ENCODE measurements around the gene STRIP2. TPM values are rescaled to one million over a fixed set of nuclear protein-coding genes. Genes with fewer than 3 reads are reported as not detected.

The STRIP2 gene
- total and polyA plus RNA-seq, 9 of the 15 experiments (the other 6 are each of a cell fraction or from before 2014, with no cell fraction given), result 10.1 to 81.8 (median 42.3) TPM

DNA sequence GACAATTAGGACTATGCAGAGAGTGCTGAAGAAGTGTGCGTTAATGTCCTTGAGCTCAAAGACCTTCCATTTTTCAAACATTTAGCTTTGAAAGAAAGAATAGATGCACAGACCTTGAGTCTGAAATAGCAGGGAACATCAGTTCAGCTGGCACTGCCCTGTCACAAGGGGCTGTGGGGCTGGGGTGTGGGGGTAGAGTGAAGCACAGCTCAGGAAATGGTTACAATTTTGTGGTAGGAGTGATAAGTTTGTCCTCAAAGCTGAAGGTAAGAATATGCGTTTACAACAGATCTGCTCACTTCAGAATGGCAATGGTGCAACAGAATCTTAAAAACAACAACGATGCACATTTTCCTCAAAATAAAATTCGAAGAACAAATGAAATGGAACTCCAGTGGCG is 101.7 kb downstream of the STRIP2 start:
- Histone ChIP-seq H3K9me1 (ENCODE audit: control insufficient read depth, insufficient read depth, low read length) (no peaks in the 10 kb centered on the region), H3K27ac (ENCODE audit: extremely low read depth, low read depth, low read length) (no peak overlapping the region), H4K20me1 (replicated peaks; ENCODE audit: control insufficient read depth, insufficient read depth, low read length) (no peaks in the 10 kb centered on the region), H3K36me3 (ENCODE audit: control insufficient read depth, insufficient read depth, low read length) (no peaks in the 10 kb centered on the region), H3K9ac (ENCODE audit: insufficient read depth in 1 of 2, low read depth in 2 of 2, low read length in 2 of 2) (no peak overlapping the region), H3K79me2 (ENCODE audit: control insufficient read depth, insufficient read depth, low read length) (no peaks in the 10 kb centered on the region), H3K4me2 (ENCODE audit: insufficient read depth, low read length) (no peak overlapping the region), H3K4me1 (replicated peaks in 1 of 2; ENCODE audit: control insufficient read depth in 2 of 2, insufficient read depth in 2 of 2, low read length in 2 of 2) (peaks cover 0 to 9% of the 10 kb centered on the region in 2 experiments; a peak in 2 of 5 replicates), H3K4me3 (no peak overlapping the region), H3K9me3 (replicated peaks; ENCODE audit: control insufficient read depth, insufficient read depth, low read depth, low read length) (no peaks in the 10 kb centered on the region), H2AFZ (ENCODE audit: low read depth, low read length) (peak overlapping the region; percentile 9; the same call in 1 of the 2 replicates), H3K27me3 (ENCODE audit: control insufficient read depth in 2 of 2, insufficient read depth in 2 of 2, low read length in 2 of 2) (peaks cover 7 to 31% of the 10 kb centered on the region in 2 experiments; a peak in 3 of 5 replicates)
- DNase-seq (ENCODE audit: extremely low read depth in 1 of 4, low spot score in 3 of 4) (no peak), FAIRE-seq (no peak), ATAC-seq (no peak)
- 7% methylated on average over 5 of the region's 5 CpGs for WGBS (ENCODE audit: insufficient coverage, low coverage, missing lambda C conversion rate)
- no TSS peak for BruUV-seq (replicated peaks)
- in situ Hi-C loops (cut with MboI) (no loop called here), intact Hi-C loops (cut with micrococcal nuclease) (no loop called here)
- TF ChIP-seq ZC3H11A (IDR thresholded peaks at IDR 0.05; ENCODE audit: low read depth, low read length), result no peak
- no peak for TF ChIP-seq ZNF583 (CRISPR knock-in tag; IDR thresholded peaks at IDR 0.05)
- no peak for TF ChIP-seq TAF7 (tag; IDR thresholded peaks at IDR 0.05)
- ChIA-PET CTCF (ENCODE audit: low intra/inter-chr PET ratio) (interaction anchor here (0.6 kb wide), 1 partner anchor 1723 kb away, joined by 4 read pairs; no protein-coding TSS in a partner anchor), POLR2A (interaction anchor here (0.9 kb wide), 1 partner anchor 10 kb away, joined by 3 read pairs; no protein-coding TSS in a partner anchor)

DNA sequence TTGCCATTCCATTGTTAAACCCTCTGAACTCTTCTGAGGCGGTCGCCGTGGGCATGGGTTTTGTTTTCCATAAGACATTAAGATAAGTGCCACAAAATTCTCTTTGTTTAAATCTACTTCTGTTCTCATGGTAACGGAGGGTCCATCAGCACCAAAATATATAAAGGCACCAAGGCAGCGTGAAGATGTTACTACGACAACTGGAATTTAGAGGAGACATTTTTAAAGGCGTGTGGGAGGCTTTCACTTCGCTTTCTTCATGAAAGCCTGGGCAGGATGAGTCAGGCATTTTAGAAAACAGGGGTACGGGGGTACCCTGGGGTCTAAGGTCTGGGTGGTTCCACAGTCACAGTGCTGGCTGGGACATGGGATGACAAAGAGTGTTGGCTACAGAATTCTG is 102.1 kb downstream of the STRIP2 start:
- no peaks in the 10 kb centered on the region for H3K79me2 ChIP-seq (ENCODE audit: control insufficient read depth, insufficient read depth, low read length)
- no peaks in the 10 kb centered on the region for H3K9me1 ChIP-seq (ENCODE audit: control insufficient read depth, insufficient read depth, low read length)
- WGBS (ENCODE audit: insufficient coverage, low coverage, missing lambda C conversion rate), result 29% methylated on average over 9 of the region's 9 CpGs
- intact Hi-C loops (cut with micrococcal nuclease) (no loop called here), in situ Hi-C loops (cut with MboI) (no loop called here)
- POLR2A ChIA-PET, result interaction anchor here (0.9 kb wide), 1 partner anchor 10 kb away, joined by 3 read pairs; no protein-coding TSS in a partner anchor
- H4K20me1 ChIP-seq (replicated peaks; ENCODE audit: control insufficient read depth, insufficient read depth, low read length), result no peaks in the 10 kb centered on the region
- BruUV-seq (replicated peaks), result no TSS peak
- FAIRE-seq, result no peak
- H3K36me3 ChIP-seq (ENCODE audit: control insufficient read depth, insufficient read depth, low read length), result no peaks in the 10 kb centered on the region
- H3K4me3 ChIP-seq, result no peak overlapping the region
- H3K9ac ChIP-seq (ENCODE audit: insufficient read depth in 1 of 2, low read depth in 2 of 2, low read length in 2 of 2), result no peak overlapping the region
- H3K4me2 ChIP-seq (ENCODE audit: insufficient read depth, low read length), result no peak overlapping the region
- CTCF ChIA-PET (ENCODE audit: low intra/inter-chr PET ratio), result no interaction called here
- H3K4me1 ChIP-seq (replicated peaks in 1 of 2; ENCODE audit: control insufficient read depth in 2 of 2, insufficient read depth in 2 of 2, low read length in 2 of 2), result peaks cover 0 to 9% of the 10 kb centered on the region in 2 experiments; a peak in 2 of 5 replicates
- peak overlapping the region; percentile 13; the same call in 1 of the 2 replicates for H2AFZ ChIP-seq (ENCODE audit: low read depth, low read length)
- DNase-seq (ENCODE audit: extremely low read depth in 1 of 4, low spot score in 3 of 4), result no peak
- ATAC-seq, result no peak
- TF ChIP-seq NFE2 (IDR thresholded peaks at IDR 0.05; ENCODE audit: low read depth), result peak; percentile 45
- no peak for TF ChIP-seq MYNN (IDR thresholded peaks at IDR 0.05)
- TF ChIP-seq MYNN (CRISPR knock-in tag; IDR thresholded peaks at IDR 0.05), result no peak
- TF ChIP-seq C11orf30 (IDR thresholded peaks at IDR 0.05; ENCODE audit: low read depth), result peak; percentile 24; the same call in 1 of the 2 replicates
- no peak for TF ChIP-seq ZNF324 (CRISPR knock-in tag; IDR thresholded peaks at IDR 0.05)
- peaks cover 12 to 36% of the 10 kb centered on the region in 2 experiments; a peak in 4 of 5 replicates for H3K27me3 ChIP-seq (ENCODE audit: control insufficient read depth in 2 of 2, insufficient read depth in 2 of 2, low read length in 2 of 2)
- H3K27ac ChIP-seq (ENCODE audit: extremely low read depth, low read depth, low read length), result no peak overlapping the region
- no peaks in the 10 kb centered on the region for H3K9me3 ChIP-seq (replicated peaks; ENCODE audit: control insufficient read depth, insufficient read depth, low read depth, low read length)

Small RNA genes within 50 kb of the gene (small RNA-seq; reads per million reads assigned to genes)
- gene AC009244.1 (not detected), gene RNU1-72P (not detected), gene SNRPGP3 (not detected)

Other genes with a start within 250 kb of the STRIP2 start
- 0.05 TPM in 1 of 2 replicates, not detected in the other for gene SMO, start 245.8 kb upstream of the STRIP2 start, total RNA-seq (2014; rRNA removed)
- gene SMO, start 245.8 kb upstream of the STRIP2 start, total RNA-seq (2014; rRNA removed; fragmentation: Illumina TruSeq; extraction: Trizol), result not detected in 2 replicates
- not detected in 2 replicates for gene SMO, start 245.8 kb upstream of the STRIP2 start, total RNA-seq (2015; rRNA removed; fragmentation: Illumina TruSeq; extraction: Trizol)
- gene SMO, start 245.8 kb upstream of the STRIP2 start, total RNA-seq (2021), result 0.07 and 0.13 TPM in 2 replicates
- 0.10 and 0.11 TPM in 2 replicates for gene SMO, start 245.8 kb upstream of the STRIP2 start, polyA plus RNA-seq (2011; rRNA removed)
- gene SMO, start 245.8 kb upstream of the STRIP2 start, polyA plus RNA-seq (2014; fragmentation: Illumina TruSeq; extraction: Trizol), result not detected in 2 replicates
- not detected for gene SMO, start 245.8 kb upstream of the STRIP2 start, polyA plus RNA-seq (2014; fragmentation: Nextera tagmentation; extraction: Ambion mirVana)
- gene SMO, start 245.8 kb upstream of the STRIP2 start, polyA plus RNA-seq (2014; rRNA removed), result 0.11 TPM in 1 of 2 replicates, not detected in the other
- 3.1 and 3.7 TPM in 2 replicates for gene AHCYL2, start 209.4 kb upstream of the STRIP2 start, total RNA-seq (2014; rRNA removed)
- gene AHCYL2, start 209.4 kb upstream of the STRIP2 start, total RNA-seq (2014; rRNA removed; fragmentation: Illumina TruSeq; extraction: Trizol), result 5.2 TPM in 2 replicates
- 5.5 and 6.8 TPM in 2 replicates for gene AHCYL2, start 209.4 kb upstream of the STRIP2 start, total RNA-seq (2015; rRNA removed; fragmentation: Illumina TruSeq; extraction: Trizol)
- gene AHCYL2, start 209.4 kb upstream of the STRIP2 start, total RNA-seq (2021), result 5.2 and 5.5 TPM in 2 replicates
- gene AHCYL2, start 209.4 kb upstream of the STRIP2 start, polyA plus RNA-seq (2011; rRNA removed), result 10.5 and 10.8 TPM in 2 replicates
- gene AHCYL2, start 209.4 kb upstream of the STRIP2 start, polyA plus RNA-seq (2014; fragmentation: Illumina TruSeq; extraction: Trizol), result 4.8 and 6.2 TPM in 2 replicates
- gene AHCYL2, start 209.4 kb upstream of the STRIP2 start, polyA plus RNA-seq (2014; fragmentation: Nextera tagmentation; extraction: Ambion mirVana), result 1 to 10 TPM in 1 of 2 experiments, under 1 TPM in 1; 0.93 to 2.0 TPM
- gene AHCYL2, start 209.4 kb upstream of the STRIP2 start, polyA plus RNA-seq (2014; rRNA removed), result 4.3 and 5.6 TPM in 2 replicates
- 0.37 TPM in 1 of 2 replicates, not detected in the other for gene SMKR1, start 68.1 kb downstream of the STRIP2 start, total RNA-seq (2014; rRNA removed)
- 1.1 and 1.4 TPM in 2 replicates for gene SMKR1, start 68.1 kb downstream of the STRIP2 start, total RNA-seq (2014; rRNA removed; fragmentation: Illumina TruSeq; extraction: Trizol)
- 0.62 and 1.7 TPM in 2 replicates for gene SMKR1, start 68.1 kb downstream of the STRIP2 start, total RNA-seq (2015; rRNA removed; fragmentation: Illumina TruSeq; extraction: Trizol)
- gene SMKR1, start 68.1 kb downstream of the STRIP2 start, total RNA-seq (2021), result 0.58 and 1.5 TPM in 2 replicates
- 1.3 and 1.5 TPM in 2 replicates for gene SMKR1, start 68.1 kb downstream of the STRIP2 start, polyA plus RNA-seq (2011; rRNA removed)
- 1.4 and 1.5 TPM in 2 replicates for gene SMKR1, start 68.1 kb downstream of the STRIP2 start, polyA plus RNA-seq (2014; fragmentation: Illumina TruSeq; extraction: Trizol)
- gene SMKR1, start 68.1 kb downstream of the STRIP2 start, polyA plus RNA-seq (2014; fragmentation: Nextera tagmentation; extraction: Ambion mirVana), result under 1 TPM; 0.59 to 0.73 TPM
- gene SMKR1, start 68.1 kb downstream of the STRIP2 start, polyA plus RNA-seq (2014; rRNA removed), result 1.8 TPM in 2 replicates
- gene NRF1, start 177.3 kb downstream of the STRIP2 start, total RNA-seq (2014; rRNA removed), result 16.2 and 17.5 TPM in 2 replicates
- gene NRF1, start 177.3 kb downstream of the STRIP2 start, total RNA-seq (2014; rRNA removed; fragmentation: Illumina TruSeq; extraction: Trizol), result 17.8 and 18.5 TPM in 2 replicates
- gene NRF1, start 177.3 kb downstream of the STRIP2 start, total RNA-seq (2015; rRNA removed; fragmentation: Illumina TruSeq; extraction: Trizol), result 17.6 and 20.3 TPM in 2 replicates
- 20.9 and 22.6 TPM in 2 replicates for gene NRF1, start 177.3 kb downstream of the STRIP2 start, total RNA-seq (2021)
- gene NRF1, start 177.3 kb downstream of the STRIP2 start, polyA plus RNA-seq (2011; rRNA removed), result 28.8 and 29.4 TPM in 2 replicates
- gene NRF1, start 177.3 kb downstream of the STRIP2 start, polyA plus RNA-seq (2014; fragmentation: Illumina TruSeq; extraction: Trizol), result 19.9 and 24.3 TPM in 2 replicates
- 1 to 10 TPM; 8.6 to 8.9 TPM for gene NRF1, start 177.3 kb downstream of the STRIP2 start, polyA plus RNA-seq (2014; fragmentation: Nextera tagmentation; extraction: Ambion mirVana)
- gene NRF1, start 177.3 kb downstream of the STRIP2 start, polyA plus RNA-seq (2014; rRNA removed), result 20.8 and 25.0 TPM in 2 replicates

Data from K562 (cell line).